ENCODE data around the gene ASMT.
"Not testable (repeated sequence)": the region's sequence is repeated elsewhere in the genome, so short reads cannot be mapped to it uniquely, and the experiment has no call there.

The ASMT gene

GRCh38 chrX:1598021-1598875 lies 16.6 kb upstream of the ASMT start:
- DNase-seq = no peak

DNA sequence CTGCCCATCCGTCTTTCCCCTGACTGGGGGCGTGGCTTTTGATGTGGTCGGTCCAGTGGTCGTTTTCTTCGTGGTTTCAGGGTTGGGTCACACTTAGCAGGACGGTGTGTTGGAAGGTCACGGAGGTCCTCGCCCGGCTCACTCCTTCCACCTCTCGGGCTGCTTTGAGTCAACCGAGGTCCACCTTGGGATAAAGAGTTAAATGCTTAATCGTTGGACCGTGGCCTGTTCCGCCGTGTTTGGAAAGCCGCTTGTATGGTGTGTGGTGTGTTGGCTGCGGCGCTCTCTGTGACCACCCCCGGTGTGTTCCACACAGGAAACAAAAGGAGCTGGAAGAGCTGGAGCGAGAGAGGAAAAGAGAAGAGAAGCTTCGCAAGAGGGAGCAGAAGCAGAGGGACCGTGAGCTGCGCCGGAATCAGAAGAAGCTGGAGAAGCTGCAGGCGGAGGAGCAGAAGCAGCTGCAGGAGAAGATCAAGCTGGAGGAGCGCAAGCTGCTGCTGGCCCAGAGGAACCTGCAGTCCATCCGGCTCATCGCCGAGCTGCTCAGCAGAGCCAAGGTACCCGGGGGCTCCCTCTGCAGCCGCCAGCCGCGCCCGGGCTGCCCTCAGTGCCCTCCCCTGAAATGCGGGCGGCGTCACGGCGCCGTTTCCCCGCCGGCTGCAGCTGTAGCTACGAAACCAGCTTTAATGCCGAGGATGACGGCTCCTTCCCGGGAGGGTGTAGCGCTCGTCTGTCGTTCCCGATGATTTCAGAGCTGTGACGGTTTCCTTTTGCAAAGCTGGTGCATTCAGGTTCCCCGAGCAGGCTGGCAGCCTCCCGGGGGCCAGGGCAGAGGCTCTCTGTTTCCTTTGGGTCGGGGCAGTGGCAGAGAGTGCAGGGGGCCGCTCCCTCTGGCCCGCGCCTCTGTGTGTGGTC lies 15.7 kb upstream of the ASMT start:
- DNase-seq = no peak

DNA sequence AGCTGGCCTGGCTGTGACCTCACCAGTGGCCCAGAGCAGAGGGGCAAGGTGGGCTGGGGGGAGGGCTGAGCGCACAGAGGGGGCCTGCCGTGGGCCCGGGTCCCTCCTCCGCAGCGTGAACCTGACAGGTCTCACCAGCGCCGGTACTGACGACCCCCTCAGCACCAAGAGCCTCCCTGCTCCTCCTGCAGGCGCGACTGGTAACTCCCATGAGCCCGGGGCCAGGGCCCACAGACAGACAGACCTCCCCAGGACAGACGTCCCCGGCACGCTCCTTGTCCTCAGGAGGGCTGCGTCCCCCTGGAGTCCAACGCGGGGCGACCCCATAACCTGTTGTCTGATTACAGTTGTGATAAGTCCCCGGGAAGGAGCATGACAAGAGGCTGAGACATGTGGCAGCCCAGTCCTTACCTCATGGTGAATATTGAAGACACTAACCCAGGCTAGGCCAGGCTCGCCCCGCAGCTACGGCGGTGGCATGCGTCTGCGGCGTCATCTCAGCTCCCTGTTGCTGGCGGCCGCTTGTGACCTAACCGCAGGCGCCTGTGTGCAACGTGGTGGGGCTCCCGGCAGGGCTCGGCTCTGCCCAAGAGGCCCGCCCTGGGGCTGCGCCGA lies 15.0 kb upstream of the ASMT start:
- DNase-seq = no peak

DNA sequence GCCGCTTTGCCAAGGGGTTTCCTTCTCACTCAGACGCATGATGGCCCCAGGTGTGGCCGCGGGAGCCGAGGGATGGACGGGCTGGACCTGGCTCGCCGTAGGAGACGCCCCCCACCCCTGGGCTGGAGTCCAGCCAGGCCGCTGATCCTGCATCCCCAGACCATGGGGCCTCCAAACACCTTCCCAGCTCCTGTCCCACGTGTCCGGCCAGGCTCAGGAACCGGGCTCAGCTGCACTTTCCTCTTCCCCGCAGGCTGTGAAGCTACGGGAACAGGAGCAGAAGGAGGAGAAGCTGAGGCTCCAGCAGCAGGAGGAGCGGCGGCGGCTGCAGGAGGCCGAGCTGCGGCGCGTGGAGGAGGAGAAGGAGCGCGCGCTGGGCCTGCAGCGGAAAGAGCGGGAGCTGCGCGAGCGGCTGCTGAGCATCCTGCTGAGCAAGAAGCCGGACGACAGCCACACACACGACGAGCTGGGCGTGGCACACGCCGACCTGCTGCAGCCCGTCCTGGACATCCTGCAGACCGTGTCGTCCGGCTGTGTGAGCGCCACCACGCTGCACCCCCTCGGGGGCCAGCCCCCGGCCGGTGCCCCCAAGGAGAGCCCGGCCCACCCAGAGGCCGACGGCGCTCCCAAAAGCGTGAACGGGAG lies 14.3 kb upstream of the ASMT start:
- no peak for DNase-seq

DNA sequence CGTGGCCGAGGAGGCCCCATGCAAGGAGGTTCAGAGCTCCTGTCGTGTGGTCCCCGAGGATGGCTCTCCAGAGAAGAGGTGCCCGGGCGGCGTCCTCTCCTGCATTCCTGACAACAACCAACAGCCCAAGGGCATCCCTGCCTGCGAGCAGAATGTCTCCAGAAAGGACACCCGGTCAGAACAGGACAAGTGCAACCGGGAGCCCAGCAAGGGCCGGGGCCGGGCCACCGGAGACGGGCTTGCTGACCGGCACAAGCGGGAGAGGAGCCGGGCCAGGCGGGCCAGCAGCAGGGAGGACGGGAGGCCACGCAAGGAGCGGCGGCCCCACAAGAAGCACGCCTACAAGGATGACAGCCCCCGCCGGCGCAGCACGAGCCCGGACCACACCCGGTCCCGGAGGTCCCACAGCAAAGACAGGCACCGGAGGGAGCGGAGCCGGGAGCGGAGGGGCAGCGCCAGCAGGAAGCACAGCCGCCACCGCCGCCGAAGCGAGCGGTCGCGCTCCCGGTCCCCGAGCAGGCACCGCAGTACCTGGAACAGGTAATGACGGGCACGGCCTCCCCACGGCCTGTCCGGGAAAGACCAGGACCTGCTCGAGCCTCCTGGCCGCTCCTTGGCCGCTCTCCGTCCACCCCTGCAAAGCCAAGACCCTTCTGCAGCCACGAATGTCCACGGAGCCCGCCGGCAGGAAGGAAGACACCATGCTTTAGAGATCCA lies 13.7 kb upstream of the ASMT start:
- DNase-seq = no peak

DNA sequence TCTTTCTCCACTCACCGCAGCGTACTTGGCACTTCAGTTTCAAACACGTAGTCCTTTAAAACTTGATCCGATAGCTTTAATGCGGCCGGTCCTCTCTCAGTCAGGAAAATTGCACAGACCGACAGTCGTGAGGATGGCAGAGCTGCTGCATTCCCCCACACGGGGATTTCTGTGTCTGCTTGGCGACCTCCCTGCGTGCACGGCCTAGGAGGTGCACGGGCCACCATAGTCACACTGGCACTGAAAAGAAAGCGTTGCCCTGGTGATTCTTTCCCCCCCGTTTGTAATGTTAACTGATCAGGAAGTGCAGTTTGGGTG lies 13.1 kb upstream of the ASMT start:
- DNase-seq = no peak

DNA sequence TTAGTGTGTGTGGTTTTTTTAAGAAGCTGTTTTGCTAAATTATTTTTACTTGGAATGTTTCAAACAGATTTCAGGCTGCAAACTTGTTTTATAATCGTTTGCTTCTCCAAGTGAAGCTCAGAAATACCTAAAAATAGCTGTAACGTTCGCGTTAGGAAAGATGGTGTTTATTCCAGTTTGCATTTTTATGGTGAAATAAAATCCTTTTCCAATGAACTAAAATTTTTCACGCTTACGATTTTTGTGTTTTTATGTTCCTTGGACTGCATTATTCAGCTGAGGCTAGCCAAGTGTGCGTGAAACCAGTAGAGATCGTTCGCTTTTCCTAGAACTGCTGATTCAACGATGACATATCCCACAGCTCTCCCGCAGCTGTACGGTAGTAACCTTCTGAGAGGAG lies 12.6 kb upstream of the ASMT start:
- DNase-seq = no peak

DNA sequence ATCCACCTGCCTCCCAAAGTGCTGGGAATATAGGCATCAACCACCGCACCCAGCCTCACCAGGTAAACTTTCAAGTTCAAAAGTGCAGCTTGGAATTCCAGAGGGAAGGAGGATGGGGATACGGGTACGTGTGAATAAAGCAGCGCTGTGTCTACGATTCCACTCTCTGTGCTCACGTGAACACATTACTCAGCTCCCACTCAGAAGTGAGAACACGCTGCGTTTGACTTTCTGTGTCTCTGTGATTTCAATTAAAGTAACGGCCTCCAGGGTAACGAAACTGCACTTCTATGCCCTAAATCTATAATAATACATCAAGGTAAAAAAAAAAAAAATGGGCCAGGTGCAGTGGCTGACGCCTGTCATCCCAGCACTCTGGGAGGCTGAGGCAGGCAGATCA lies 8.4 kb upstream of the ASMT start:
- DNase-seq = no peak

GRCh38 chrX:1609311-1609710 lies 5.5 kb upstream of the ASMT start:
- no peak for DNase-seq

GRCh38 chrX:1609762-1610161 lies 5.1 kb upstream of the ASMT start:
- DNase-seq = no peak

DNA sequence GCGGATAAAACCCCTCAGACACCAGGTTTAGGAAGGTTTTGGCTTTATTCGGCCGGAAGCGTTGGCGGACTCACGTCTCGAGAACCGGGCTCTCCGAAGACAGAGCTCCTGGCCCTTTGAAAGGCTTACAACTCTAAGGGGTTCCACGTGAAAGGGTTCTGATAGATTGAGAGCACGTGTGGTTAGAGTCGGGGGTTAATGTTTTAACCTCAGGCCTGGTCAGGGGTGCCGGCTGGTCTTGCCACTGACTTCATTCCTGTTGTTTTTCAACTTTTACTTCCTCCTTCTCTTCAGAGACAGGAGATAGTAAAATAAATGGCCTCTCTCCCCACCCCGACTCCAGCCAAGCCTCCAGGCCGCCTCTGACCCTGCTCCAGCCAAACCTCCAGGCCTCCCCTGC lies 4.7 kb upstream of the ASMT start:
- DNase-seq = no peak

DNA sequence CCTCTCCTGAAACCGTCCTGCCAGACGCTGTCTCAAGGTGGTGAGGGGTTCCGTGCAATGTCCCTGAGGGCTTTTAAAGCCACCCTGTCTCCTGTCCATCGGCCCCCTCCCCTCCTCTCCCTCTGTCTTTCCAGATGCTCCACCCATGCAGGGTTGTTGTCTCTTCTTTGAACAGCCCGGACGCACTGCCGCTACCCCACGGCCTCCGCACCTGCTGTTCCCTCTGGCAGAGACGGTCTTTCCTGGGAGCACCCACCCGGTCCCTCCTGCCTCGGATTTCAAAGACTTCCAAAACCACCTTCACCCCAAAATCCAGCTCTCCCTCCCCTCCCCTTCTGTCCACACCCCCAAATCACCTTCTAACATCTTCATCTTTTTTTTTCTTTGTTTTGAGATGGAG lies 4.1 kb upstream of the ASMT start:
- no peak for DNase-seq

DNA sequence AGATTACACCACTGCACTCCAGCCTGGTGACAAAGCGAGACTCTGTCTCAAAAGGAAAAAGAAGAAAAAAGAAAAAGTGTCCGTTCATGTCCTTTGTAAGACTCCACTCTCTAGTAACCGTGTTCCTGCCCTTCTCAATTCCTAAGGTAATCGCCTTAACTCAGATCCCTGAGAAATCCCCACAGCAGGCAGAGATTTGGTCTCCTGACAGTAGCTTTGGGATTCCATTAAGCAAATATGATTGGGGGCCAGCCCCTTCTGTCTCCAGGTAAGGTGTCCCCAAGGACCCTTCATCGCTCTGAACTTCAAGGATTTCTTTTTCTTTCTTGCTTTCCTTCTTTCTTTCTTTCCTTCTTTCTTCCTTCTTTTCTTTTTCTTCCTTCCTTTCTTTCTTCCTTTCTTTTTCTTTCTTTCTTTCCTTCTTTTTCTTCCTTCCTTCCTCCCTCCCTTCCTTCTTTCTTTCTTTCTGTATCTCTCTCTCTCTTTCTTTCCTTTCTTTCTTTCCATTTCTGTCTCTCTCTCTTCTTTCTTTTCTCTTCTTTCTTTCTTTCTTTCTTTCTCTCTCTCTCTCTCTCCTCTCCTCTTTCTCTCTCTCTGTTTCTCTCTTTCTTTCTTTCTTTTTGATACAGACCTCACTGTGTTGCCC lies 2.1 kb upstream of the ASMT start:
- no peak for DNase-seq

DNA sequence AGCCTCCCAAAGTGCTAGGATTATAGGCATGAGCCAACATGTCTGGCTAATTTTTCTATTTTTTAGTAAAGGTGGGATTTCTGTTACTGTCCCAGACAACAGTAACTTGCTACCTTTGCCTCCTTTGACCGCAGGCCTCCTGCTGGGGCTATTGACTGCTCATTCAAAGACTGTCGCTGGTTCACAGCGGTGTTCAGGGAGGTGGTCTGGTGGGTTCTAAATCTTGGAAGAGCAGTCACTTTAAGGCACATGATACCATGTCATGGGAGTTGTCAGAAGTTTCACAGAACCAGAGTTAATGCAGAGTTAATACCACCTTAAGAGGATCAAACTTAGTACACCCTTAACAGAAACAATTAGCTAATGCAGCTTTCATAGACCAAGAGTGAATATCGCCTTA lies 3.8 kb downstream of the ASMT start:
- DNase-seq = no peak

DNA sequence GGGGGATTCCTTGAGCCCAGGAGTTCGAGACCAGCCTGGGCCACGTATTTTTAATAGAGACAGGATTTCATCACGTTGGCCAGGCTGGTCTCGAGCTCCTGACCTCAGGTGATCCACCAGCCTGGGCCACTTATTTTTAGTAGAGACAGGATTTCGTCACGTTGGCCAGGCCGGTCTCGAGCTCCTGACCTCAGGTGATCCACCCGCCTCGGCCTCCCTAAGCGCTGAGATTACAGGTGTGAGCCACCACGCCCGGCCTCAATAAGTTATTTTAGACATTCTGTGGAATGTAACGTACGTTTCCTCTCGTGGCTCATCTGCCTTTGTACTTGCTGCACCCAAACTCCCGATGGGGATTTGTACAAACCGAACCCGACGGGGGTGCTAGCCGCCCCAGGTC lies 8.8 kb downstream of the ASMT start:
- no peak for DNase-seq

DNA sequence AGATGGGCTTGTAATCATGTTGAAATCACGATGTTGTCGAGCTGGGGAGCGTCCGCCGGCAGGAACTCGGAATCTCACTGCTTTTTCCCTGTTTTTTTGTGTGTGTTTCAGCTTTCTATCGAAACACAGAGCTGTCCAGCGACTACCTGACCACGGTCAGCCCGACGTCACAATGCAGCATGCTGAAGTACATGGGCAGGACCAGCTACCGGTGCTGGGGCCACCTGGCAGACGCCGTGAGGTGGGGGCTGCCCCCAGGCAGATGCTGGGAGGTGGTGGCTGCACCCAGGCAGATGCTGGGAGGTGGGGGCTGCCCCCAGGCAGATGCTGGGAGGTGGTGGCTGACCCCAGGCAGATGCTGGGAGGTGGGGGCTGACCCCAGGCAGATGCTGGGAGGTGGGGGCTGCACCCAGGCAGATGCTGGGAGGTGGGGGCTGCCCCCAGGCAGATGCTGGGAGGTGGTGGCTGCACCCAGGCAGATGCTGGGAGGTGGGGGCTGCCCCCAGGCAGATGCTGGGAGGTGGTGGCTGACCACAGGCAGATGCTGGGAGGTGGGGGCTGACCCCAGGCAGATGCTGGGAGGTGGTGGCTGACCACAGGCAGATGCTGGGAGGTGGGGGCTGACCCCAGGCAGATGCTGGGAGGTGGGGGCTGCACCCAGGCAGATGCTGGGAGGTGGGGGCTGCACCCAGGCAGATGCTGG lies 9.4 kb downstream of the ASMT start:
- not testable (repeated sequence) for DNase-seq

GRCh38 chrX:1624861-1625215 lies 10.0 kb downstream of the ASMT start:
- DNase-seq = not testable (repeated sequence)

- no peak for DNase-seq
These were observed 14.4 kb downstream of the ASMT start for GRCh38 chrX:1629244-1629643.

DNA sequence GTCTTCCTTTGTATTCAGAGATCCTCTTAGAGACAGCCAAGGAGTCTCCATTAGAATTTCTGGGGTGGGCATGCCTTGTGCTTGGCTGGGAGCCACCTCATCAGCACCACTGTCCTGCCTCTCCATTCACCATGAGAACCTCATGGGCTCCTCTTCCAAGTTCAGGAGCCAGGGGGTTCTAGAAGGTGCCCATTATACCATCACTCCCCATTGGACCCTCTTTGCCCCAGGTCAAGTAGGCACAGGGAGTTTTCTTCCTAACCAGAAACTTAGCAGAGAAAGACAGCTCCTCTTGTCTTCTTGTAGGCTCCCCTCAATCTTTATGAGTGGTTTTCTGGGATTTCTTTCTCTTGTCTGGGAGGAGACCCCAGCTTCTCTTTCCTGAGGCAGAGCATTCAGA lies 31.1 kb downstream of the ASMT start:
- DNase-seq = no peak

DNA sequence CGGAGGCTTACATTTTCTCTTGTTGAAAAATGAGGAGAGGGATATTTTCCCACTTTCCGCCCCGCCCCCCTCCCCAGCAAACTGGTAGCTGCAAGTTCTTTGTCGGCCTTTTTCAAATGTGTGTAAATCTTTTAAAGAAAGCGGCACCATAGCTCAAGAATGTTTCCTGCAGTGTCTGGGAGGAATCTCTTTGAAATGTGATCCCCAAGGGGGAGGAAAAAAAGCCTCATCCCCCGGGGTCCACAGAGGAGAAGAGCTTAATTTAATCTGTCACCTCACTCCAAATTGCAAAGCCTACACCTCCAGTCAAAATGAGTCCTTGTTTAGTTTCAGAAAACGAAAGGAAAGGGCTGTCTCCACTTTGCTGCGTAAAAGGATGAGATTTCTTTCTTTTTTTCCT lies 34.8 kb downstream of the ASMT start:
- no peak for DNase-seq

DNA sequence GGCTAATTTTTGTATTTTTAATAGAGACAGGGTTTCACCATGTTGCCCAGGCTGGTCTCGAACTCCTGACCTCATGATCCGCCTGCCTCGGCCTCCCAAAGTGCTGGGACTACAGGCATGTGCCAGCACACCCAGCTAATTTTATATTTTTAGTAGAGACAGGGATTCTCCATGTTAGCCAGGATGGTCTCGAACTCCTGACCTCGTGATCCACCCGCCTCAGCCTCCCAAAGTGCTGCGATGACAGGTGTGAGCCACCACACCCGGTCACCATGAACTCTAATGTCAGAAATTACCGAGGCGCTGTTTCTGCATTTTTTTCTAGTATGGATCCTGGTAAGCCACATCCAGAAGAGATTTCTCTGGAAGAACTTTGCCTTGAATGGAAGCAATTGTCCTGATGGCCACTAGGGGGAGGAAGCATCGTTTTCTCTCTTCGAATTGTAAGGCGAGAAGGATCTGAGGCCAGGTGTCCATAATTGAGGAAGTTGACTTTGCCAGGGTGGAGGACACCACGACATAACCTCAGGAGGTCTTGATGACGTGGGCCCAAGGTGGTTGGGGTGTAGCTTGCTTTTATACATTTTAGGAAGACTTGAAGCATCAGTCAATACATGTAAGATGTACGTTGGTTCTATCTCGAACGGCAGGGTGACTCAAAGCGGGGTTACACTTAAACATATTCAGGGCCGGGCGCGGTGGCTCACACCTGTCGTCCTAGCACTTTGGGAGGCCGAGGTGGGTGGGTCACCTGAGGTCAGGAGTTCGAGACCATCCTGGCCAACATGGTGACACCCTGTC lies 37.4 kb downstream of the ASMT start:
- peak; percentile 58 for DNase-seq

Data from activated CD4-positive, alpha-beta T cell treated with anti-CD3 and anti-CD28 coated beads, Interleukin-10, Interleukin-2, amounts not matched to agents 100 ng/mL and 50 ng/mL, durations not matched to agents 16 hours and 8 hours (primary cell).